WTC11 (cell line): ENCODE measurements around the gene UBE2H. TPM values are rescaled to one million over a fixed set of nuclear protein-coding genes. Genes with fewer than 3 reads are reported as not detected.

Source experiments
- ATAC-seq: fragments of 200-7000 bp; cut with Tn5 transposase; 2 replicates; pipeline ENCODE4 v1.10.0; 2021; ENCODE audit warnings: mild to moderate bottlenecking, moderate library complexity
- CTCF ChIA-PET: fragments of 300-600 bp; sonication (Branson Sonifier 250); formaldehyde crosslinking; loops from one replicate; lab custom pipeline; 2021; ENCODE audit warnings: antibody characterized with exemption; lab: Charles Lee
- POLR2A ChIA-PET: fragments of 350-600 bp; sonication (Branson Sonifier 250); formaldehyde crosslinking; loops from one replicate; lab custom pipeline; 2021; ENCODE audit warnings: antibody characterized with exemption; lab: Charles Lee
- DNase-seq: peaks from one replicate; pipeline ENCODE4 v3.0.0; 2021; ENCODE audit warnings: low spot score
- H3K27ac Mint-ChIP-seq: 2 replicates; pipeline ENCODE4 v1.8.0; 2021; ENCODE audit warnings: mixed read lengths
- H3K27me3 Mint-ChIP-seq: 2 replicates; pipeline ENCODE4 v1.8.0; 2021; ENCODE audit warnings: low read depth, mild to moderate bottlenecking, moderate library complexity, mixed read lengths
- H3K36me3 Mint-ChIP-seq: 2 replicates; pipeline ENCODE4 v1.8.0; 2021; ENCODE audit warnings: mixed read lengths
- H3K4me1 Mint-ChIP-seq: 2 replicates; pipeline ENCODE4 v1.8.0; 2022; ENCODE audit warnings: mixed read lengths
- H3K4me3 Mint-ChIP-seq: 2 replicates; pipeline ENCODE4 v1.8.0; 2021; ENCODE audit warnings: mild to moderate bottlenecking, moderate library complexity, mixed read lengths
- H3K9me3 Mint-ChIP-seq: 2 replicates; pipeline ENCODE4 v1.8.0; 2021; ENCODE audit warnings: mixed read lengths
- CREB1 ChIP-seq: sonication (generic); formaldehyde crosslinking; IDR thresholded peaks from 2 replicates; pipeline ENCODE4 v1.8.0; 2023; ENCODE audit warnings: mild to moderate bottlenecking, missing genetic modification reagents
- E2F4 ChIP-seq: sonication (generic); formaldehyde crosslinking; IDR thresholded peaks from 2 replicates; pipeline ENCODE4 v1.8.1; 2022; ENCODE audit warnings: low read depth, mild to moderate bottlenecking, moderate library complexity, missing genetic modification reagents, borderline replicate concordance
- EMX1 ChIP-seq: fragments of 250-450 bp; sonication (Bioruptor Pico); IDR thresholded peaks from 2 replicates; pipeline ENCODE4 v1.8.0; 2021; ENCODE audit warnings: mild to moderate bottlenecking
- JAZF1 ChIP-seq: fragments of 250-450 bp; sonication (Bioruptor Pico); IDR thresholded peaks from 2 replicates; pipeline ENCODE4 v1.9.0; 2021; ENCODE audit warnings: moderate library complexity, mild to moderate bottlenecking, inconsistent platforms
- KAT7 ChIP-seq: sonication (generic); formaldehyde crosslinking; IDR thresholded peaks from 2 replicates; pipeline ENCODE4 v1.8.1; 2023; ENCODE audit warnings: missing genetic modification reagents, mild to moderate bottlenecking, borderline replicate concordance
- MYBL2 ChIP-seq: sonication (generic); formaldehyde crosslinking; IDR thresholded peaks from 2 replicates; pipeline ENCODE4 v1.8.1; 2023; ENCODE audit warnings: mild to moderate bottlenecking, moderate library complexity, missing genetic modification reagents
- NFE2L1 ChIP-seq: sonication (generic); formaldehyde crosslinking; IDR thresholded peaks from 2 replicates; pipeline ENCODE4 v1.8.1; 2023; ENCODE audit warnings: missing genetic modification reagents
- SMAD3 ChIP-seq: sonication (generic); formaldehyde crosslinking; IDR thresholded peaks from 2 replicates; pipeline ENCODE4 v1.8.0; 2022; ENCODE audit warnings: missing genetic modification reagents, mild to moderate bottlenecking, borderline replicate concordance
- ZMAT4 ChIP-seq: fragments of 250-450 bp; sonication (Bioruptor Pico); IDR thresholded peaks from 2 replicates; pipeline ENCODE4 v1.9.0; 2021; ENCODE audit warnings: mild to moderate bottlenecking
- ZNF232 ChIP-seq: sonication (generic); formaldehyde crosslinking; IDR thresholded peaks from 2 replicates; pipeline ENCODE4 v1.8.0; 2022; ENCODE audit warnings: mild to moderate bottlenecking, missing genetic modification reagents
- ZNF281 ChIP-seq: sonication (generic); formaldehyde crosslinking; IDR thresholded peaks from 2 replicates; pipeline ENCODE4 v1.8.0; 2023; ENCODE audit warnings: mild to moderate bottlenecking, missing genetic modification reagents
- total RNA-seq: library from RNA; stranded (reverse); gene quantifications from 3 replicates; pipeline ENCODE4 v1.2.3, GENCODE V29; 2021
- TF ChIP-seq, protein P1 (sequence below): sonication (generic); formaldehyde crosslinking; IDR thresholded peaks from 2 replicates; pipeline ENCODE4 v1.8.1; 2023; ENCODE audit warnings: mild to moderate bottlenecking, missing genetic modification reagents
- TF ChIP-seq, protein P2 (sequence below): fragments of 250-450 bp; sonication (Bioruptor Pico); IDR thresholded peaks from 2 replicates; pipeline ENCODE4 v1.9.0; 2021; ENCODE audit warnings: mild to moderate bottlenecking
- TF ChIP-seq, protein P3 (sequence below): sonication (generic); formaldehyde crosslinking; IDR thresholded peaks from 2 replicates; pipeline ENCODE4 v1.8.1; 2023; ENCODE audit warnings: mild to moderate bottlenecking, missing genetic modification reagents, moderate library complexity
- TF ChIP-seq, protein P4 (sequence below): sonication (generic); formaldehyde crosslinking; IDR thresholded peaks from 2 replicates; pipeline ENCODE4 v1.8.1; 2023; ENCODE audit warnings: mild to moderate bottlenecking, moderate library complexity, missing genetic modification reagents
- TF ChIP-seq, protein P5 (sequence below): sonication (generic); formaldehyde crosslinking; IDR thresholded peaks from 2 replicates; pipeline ENCODE4 v1.8.0; 2023; ENCODE audit warnings: missing genetic modification reagents

UBE2H gene
- total RNA-seq, 1 experiment from 2014 or later, result 55.0 TPM

DNA sequence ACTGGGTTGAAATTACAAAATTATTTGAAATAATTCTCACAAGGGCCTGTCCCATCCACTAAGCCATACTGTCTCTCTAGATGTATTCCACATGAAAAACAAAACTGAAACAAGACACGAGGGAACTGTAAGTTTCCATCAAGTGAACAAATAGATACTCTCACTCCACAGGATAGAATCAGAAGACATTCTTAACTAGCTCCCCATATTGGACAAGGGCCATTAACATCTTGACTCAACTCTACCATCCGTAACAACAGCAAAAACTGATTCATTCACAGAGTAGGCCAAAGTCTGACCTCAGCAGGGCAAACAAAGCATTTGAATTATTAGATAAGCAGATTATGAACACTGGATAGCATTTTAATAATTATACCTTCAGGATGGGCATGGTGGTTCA lies 29.1 kb downstream of the UBE2H start:
- Mint-ChIP-seq H3K27me3 (no peaks in the 10 kb centered on the region), H3K9me3 (no peaks in the 10 kb centered on the region), H3K27ac (peak overlapping the region; percentile 30; the same call in 1 of the 2 replicates), H3K4me3 (no peak overlapping the region), H3K4me1 (peaks cover 15% of the 10 kb centered on the region), H3K36me3 (no peaks in the 10 kb centered on the region)
- ChIA-PET POLR2A (interaction anchor here (0.5 kb wide), 1 partner anchor 369 kb away, joined by 3 read pairs; no protein-coding TSS in a partner anchor), CTCF (no interaction called here)
- ATAC-seq (no peak), DNase-seq (no peak)
- TF ChIP-seq KAT7 (CRISPR knock-in tag) (no peak), EMX1 (CRISPR knock-in tag) (no peak), SMAD3 (CRISPR knock-in tag) (no peak), ZMAT4 (CRISPR knock-in tag) (no peak), JAZF1 (CRISPR knock-in tag) (no peak), E2F4 (CRISPR knock-in tag) (no peak), ZNF281 (CRISPR knock-in tag) (no peak)
- TF ChIP-seq, protein P1, sequence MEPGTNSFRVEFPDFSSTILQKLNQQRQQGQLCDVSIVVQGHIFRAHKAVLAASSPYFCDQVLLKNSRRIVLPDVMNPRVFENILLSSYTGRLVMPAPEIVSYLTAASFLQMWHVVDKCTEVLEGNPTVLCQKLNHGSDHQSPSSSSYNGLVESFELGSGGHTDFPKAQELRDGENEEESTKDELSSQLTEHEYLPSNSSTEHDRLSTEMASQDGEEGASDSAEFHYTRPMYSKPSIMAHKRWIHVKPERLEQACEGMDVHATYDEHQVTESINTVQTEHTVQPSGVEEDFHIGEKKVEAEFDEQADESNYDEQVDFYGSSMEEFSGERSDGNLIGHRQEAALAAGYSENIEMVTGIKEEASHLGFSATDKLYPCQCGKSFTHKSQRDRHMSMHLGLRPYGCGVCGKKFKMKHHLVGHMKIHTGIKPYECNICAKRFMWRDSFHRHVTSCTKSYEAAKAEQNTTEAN (CRISPR knock-in tag), result no peak
- TF ChIP-seq, protein P2, sequence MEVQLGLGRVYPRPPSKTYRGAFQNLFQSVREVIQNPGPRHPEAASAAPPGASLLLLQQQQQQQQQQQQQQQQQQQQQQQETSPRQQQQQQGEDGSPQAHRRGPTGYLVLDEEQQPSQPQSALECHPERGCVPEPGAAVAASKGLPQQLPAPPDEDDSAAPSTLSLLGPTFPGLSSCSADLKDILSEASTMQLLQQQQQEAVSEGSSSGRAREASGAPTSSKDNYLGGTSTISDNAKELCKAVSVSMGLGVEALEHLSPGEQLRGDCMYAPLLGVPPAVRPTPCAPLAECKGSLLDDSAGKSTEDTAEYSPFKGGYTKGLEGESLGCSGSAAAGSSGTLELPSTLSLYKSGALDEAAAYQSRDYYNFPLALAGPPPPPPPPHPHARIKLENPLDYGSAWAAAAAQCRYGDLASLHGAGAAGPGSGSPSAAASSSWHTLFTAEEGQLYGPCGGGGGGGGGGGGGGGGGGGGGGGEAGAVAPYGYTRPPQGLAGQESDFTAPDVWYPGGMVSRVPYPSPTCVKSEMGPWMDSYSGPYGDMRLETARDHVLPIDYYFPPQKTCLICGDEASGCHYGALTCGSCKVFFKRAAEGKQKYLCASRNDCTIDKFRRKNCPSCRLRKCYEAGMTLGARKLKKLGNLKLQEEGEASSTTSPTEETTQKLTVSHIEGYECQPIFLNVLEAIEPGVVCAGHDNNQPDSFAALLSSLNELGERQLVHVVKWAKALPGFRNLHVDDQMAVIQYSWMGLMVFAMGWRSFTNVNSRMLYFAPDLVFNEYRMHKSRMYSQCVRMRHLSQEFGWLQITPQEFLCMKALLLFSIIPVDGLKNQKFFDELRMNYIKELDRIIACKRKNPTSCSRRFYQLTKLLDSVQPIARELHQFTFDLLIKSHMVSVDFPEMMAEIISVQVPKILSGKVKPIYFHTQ, result no peak
- TF ChIP-seq, protein P3, sequence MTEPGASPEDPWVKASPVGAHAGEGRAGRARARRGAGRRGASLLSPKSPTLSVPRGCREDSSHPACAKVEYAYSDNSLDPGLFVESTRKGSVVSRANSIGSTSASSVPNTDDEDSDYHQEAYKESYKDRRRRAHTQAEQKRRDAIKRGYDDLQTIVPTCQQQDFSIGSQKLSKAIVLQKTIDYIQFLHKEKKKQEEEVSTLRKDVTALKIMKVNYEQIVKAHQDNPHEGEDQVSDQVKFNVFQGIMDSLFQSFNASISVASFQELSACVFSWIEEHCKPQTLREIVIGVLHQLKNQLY (CRISPR knock-in tag), result no peak
- TF ChIP-seq, protein P4, sequence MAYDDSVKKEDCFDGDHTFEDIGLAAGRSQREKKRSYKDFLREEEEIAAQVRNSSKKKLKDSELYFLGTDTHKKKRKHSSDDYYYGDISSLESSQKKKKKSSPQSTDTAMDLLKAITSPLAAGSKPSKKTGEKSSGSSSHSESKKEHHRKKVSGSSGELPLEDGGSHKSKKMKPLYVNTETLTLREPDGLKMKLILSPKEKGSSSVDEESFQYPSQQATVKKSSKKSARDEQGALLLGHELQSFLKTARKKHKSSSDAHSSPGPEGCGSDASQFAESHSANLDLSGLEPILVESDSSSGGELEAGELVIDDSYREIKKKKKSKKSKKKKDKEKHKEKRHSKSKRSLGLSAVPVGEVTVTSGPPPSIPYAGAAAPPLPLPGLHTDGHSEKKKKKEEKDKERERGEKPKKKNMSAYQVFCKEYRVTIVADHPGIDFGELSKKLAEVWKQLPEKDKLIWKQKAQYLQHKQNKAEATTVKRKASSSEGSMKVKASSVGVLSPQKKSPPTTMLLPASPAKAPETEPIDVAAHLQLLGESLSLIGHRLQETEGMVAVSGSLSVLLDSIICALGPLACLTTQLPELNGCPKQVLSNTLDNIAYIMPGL, result no peak

GRCh38 chr7:129919492-129919891 lies 33.3 kb downstream of the UBE2H start:
- ChIA-PET POLR2A (interaction anchor here (0.7 kb wide), 1 partner anchor 35 kb away, joined by 10 read pairs; no protein-coding TSS in a partner anchor), CTCF (interaction anchor here (1.4 kb wide), 1 partner anchor 90 kb away, joined by 3 read pairs; no protein-coding TSS in a partner anchor)
- no peaks in the 10 kb centered on the region for H3K9me3 Mint-ChIP-seq
- TF ChIP-seq CREB1 (CRISPR knock-in tag), result no peak
- TF ChIP-seq, protein P3 (CRISPR knock-in tag), result no peak
- TF ChIP-seq ZNF232, result no peak
- TF ChIP-seq, protein P5, sequence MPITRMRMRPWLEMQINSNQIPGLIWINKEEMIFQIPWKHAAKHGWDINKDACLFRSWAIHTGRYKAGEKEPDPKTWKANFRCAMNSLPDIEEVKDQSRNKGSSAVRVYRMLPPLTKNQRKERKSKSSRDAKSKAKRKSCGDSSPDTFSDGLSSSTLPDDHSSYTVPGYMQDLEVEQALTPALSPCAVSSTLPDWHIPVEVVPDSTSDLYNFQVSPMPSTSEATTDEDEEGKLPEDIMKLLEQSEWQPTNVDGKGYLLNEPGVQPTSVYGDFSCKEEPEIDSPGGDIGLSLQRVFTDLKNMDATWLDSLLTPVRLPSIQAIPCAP (CRISPR knock-in tag), result no peak
- no peak for TF ChIP-seq NFE2L1
- TF ChIP-seq MYBL2 (CRISPR knock-in tag), result no peak
- no peak overlapping the region for H3K4me3 Mint-ChIP-seq
- DNase-seq, result no peak
- H3K36me3 Mint-ChIP-seq, result peaks cover 8% of the 10 kb centered on the region
- H3K4me1 Mint-ChIP-seq, result peaks cover 36% of the 10 kb centered on the region
- no peak for ATAC-seq
- H3K27me3 Mint-ChIP-seq, result no peaks in the 10 kb centered on the region
- H3K27ac Mint-ChIP-seq, result peak overlapping the region; percentile 5
